ENCODE data around the gene TUBG2.
"Not testable (repeated sequence)": the region's sequence is repeated elsewhere in the genome, so short reads cannot be mapped to it uniquely, and the experiment has no call there.

The TUBG2 gene

GRCh38 chr17:42655528-42655927 lies 3.6 kb upstream of the TUBG2 start:
- no peak for DNase-seq

- DNase-seq = no peak
These were observed 1.1 kb upstream of the TUBG2 start for GRCh38 chr17:42657824-42658588.

GRCh38 chr17:42659932-42660274 lies 819 bp downstream of the TUBG2 start:
- DNase-seq = not testable (repeated sequence)

GRCh38 chr17:42660692-42661345 lies 1.7 kb downstream of the TUBG2 start:
- DNase-seq = no peak

GRCh38 chr17:42665581-42666001 lies 6.5 kb downstream of the TUBG2 start:
- no peak for DNase-seq

GRCh38 chr17:42666126-42666525 lies 7.0 kb downstream of the TUBG2 start:
- DNase-seq = not testable (repeated sequence)

- DNase-seq = no peak
These were observed 8.2 kb downstream of the TUBG2 start for GRCh38 chr17:42667088-42667951.

- no peak for DNase-seq
These were observed 10.6 kb downstream of the TUBG2 start for GRCh38 chr17:42669705-42669976.

GRCh38 chr17:42669977-42670788 lies 11.1 kb downstream of the TUBG2 start:
- DNase-seq = peak; percentile 72

- no peak for DNase-seq
These were observed 11.9 kb downstream of the TUBG2 start for GRCh38 chr17:42670789-42671657.

- DNase-seq = no peak
These were observed 13.0 kb downstream of the TUBG2 start for GRCh38 chr17:42672038-42672437.

- DNase-seq = no peak
These were observed 14.3 kb downstream of the TUBG2 start for GRCh38 chr17:42673266-42673884.

- DNase-seq = peak; percentile 66
These were observed 15.0 kb downstream of the TUBG2 start for GRCh38 chr17:42673885-42674754.

- no peak for DNase-seq
These were observed 15.8 kb downstream of the TUBG2 start for GRCh38 chr17:42674755-42675347.

GRCh38 chr17:42675348-42675964 lies 16.4 kb downstream of the TUBG2 start:
- DNase-seq = no peak

- no peak for DNase-seq
These were observed 16.9 kb downstream of the TUBG2 start for GRCh38 chr17:42675965-42676423.

GRCh38 chr17:42676424-42677011 lies 17.4 kb downstream of the TUBG2 start, which contains the start of gene PLEKHH3:
Gene PLEKHH3, minus strand, starts transcription at chr17:42676994. Its CDS starts 431 bp downstream, at chr17:42676563.
- peak; percentile 69 for DNase-seq

- peak; percentile 98 for DNase-seq
These were observed 18.2 kb downstream of the TUBG2 start for GRCh38 chr17:42677012-42677857.
